Measurements from ENCODE around the gene RNF224.

GRCh38 chr9:137192448-137192780, 34.9 kb upstream of the RNF224 start:
- no peak for TF ChIP-seq POLR2A (IDR thresholded peaks at IDR 0.05; ENCODE audit: low read depth, low read length)
- TF ChIP-seq POLR2AphosphoS5 (IDR thresholded peaks at IDR 0.05; ENCODE audit: low read depth, low read length) = no peak
- TF ChIP-seq TAF1 (IDR thresholded peaks at IDR 0.05; ENCODE audit: low read depth, low read length) = no peak
